Astrocyte of the cerebellum (primary cell): ENCODE measurements around the gene ARHGAP18.

Experiments
- DNase-seq: peaks from one replicate; pipeline ENCODE4 v3.0.0-alpha.2; 2011; ENCODE audit warnings: low read depth
- H3K4me3 ChIP-seq: 2 replicates; pipeline ENCODE4 v1.5.1; 2011; ENCODE audit warnings: mild to moderate bottlenecking, low read depth, low read length, moderate library complexity
- in situ Hi-C: cut with HindIII; loops from 2 replicates; pipeline ENCODE4 v1.10.0; 2017; ENCODE audit warnings: low sequenced_read_pairs
- TF ChIP-seq, protein P1 (sequence below): IDR thresholded peaks from 2 replicates; pipeline ENCODE4 v1.5.1; 2012; ENCODE audit warnings: low read length, low read depth, moderate library complexity, mild to moderate bottlenecking; ENCODE audit errors: missing control alignments

Gene ARHGAP18

DNA sequence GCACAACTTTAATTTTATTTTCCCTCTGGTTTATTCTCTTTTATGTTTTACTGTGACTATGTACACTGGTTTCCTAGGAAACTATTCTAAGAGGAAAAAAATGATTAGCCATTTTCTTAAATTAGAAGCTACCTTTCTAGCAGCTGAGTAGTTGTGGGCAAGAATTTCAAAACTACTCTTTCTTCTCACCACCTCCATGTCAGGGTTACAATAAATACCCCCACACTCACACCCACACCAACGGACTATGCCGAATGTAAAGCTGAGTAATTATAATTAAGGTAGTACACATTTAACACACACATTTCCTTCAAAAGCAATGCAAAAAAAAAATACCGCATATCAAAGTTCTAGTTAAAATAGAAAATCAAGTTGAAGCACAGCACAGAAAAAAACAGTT, 78.9 kb downstream of the ARHGAP18 start:
- H3K4me3 ChIP-seq = no peak overlapping the region
- in situ Hi-C loops = no loop called here
- TF ChIP-seq, protein P1, sequence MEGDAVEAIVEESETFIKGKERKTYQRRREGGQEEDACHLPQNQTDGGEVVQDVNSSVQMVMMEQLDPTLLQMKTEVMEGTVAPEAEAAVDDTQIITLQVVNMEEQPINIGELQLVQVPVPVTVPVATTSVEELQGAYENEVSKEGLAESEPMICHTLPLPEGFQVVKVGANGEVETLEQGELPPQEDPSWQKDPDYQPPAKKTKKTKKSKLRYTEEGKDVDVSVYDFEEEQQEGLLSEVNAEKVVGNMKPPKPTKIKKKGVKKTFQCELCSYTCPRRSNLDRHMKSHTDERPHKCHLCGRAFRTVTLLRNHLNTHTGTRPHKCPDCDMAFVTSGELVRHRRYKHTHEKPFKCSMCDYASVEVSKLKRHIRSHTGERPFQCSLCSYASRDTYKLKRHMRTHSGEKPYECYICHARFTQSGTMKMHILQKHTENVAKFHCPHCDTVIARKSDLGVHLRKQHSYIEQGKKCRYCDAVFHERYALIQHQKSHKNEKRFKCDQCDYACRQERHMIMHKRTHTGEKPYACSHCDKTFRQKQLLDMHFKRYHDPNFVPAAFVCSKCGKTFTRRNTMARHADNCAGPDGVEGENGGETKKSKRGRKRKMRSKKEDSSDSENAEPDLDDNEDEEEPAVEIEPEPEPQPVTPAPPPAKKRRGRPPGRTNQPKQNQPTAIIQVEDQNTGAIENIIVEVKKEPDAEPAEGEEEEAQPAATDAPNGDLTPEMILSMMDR = no peak
- no peak for DNase-seq

DNA sequence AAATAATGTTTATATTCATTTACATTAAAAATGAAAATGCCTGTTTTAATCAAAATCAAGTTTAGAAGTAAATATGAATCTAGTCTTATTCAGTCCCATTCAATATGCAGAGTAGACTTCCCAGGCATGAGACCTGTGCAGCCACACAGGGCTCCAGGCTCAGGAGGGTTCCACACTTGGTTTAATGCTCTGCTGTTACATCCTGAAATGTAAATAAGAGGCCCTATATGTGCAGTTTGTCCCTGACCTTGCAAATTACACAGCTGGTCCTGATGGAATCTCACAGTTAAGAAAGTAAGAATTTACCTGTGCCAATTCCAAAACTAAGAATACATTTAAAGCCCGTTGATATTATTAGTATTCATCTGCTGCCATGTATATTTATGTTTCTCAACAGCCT, 79.4 kb downstream of the ARHGAP18 start:
- H3K4me3 ChIP-seq = no peak overlapping the region
- TF ChIP-seq, protein P1 = no peak
- DNase-seq = no peak
- in situ Hi-C loops = no loop called here

GRCh38 chr6:129628101-129628815, 81.7 kb downstream of the ARHGAP18 start:
- no peak for DNase-seq
- H3K4me3 ChIP-seq = no peak overlapping the region
- in situ Hi-C loops = no loop called here
- TF ChIP-seq, protein P1 = no peak

DNA sequence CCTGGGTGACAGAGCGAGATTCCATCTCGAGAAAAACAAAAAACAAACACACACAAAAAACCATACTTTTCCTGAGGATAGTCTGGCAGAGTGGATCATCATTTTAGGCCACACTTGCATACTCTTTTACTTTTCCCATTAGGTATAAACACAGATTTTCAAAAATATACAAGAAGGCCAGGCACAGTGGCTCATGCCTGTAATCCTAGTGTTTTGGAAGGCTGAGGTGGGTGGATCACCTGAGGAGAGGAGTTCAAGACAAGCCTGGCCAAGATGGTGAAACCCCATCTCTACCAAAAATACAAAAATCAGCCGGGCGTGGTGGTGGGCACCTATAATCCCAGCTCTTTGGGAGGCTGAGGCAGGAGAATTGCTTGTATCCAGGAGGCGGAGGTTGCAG, 85.5 kb downstream of the ARHGAP18 start:
- H3K4me3 ChIP-seq = no peak overlapping the region
- TF ChIP-seq, protein P1 = no peak
- no peak for DNase-seq
- in situ Hi-C loops = no loop called here

DNA sequence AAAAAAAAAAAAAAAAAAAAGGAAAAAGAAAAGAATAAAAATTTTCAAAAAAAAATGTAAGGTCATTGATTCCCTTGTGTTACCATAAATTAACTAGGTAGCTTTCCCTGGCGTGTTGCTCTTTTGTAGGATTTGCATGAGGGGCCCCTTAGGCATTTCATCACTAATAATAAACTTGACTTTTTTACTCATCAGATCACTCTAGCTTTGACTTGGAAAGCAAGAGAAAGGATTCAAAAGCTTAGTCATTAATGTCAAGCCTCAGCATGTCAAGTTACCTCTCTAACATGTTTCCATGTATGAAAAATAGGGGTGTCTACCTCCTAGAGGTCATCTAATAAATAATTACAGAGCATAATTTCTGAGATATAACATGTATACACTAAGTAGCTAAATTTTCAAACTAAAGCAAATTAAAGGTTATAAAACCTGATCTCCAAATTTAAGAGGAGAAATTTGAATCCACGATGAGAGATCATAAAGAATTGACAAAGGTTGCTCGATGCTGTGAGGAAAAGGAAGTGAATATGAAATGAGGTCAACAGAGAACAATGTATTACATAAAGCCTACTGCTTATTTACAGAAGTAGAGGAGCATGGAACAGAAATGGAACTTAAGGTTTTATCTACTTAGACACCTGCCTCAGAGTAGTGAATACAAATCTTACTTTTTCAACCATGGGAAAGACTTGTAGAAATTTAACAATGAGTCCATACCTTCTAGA, 86.8 kb downstream of the ARHGAP18 start:
- TF ChIP-seq, protein P1 = no peak
- no peak for DNase-seq
- H3K4me3 ChIP-seq = no peak overlapping the region
- in situ Hi-C loops = no loop called here

DNA sequence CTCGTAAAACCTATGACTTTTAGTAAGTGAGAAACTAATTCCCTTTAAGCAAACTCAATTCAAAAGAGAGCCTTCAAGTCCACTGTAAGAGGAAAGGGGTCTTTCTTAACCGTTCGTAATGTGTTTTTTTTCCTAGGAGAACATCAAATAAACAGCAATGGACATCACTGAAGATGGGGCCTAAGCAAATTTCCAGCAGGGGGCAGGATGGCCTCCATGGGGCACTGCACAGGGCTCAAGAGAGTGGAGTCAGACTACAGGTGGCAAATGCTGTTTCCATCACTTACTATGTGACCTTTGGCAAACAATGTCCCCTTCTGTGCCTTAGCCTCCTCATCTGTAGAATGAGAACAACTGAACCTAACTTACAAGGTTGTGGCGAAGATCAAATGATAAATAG, 88.7 kb downstream of the ARHGAP18 start:
- TF ChIP-seq, protein P1 = peak; percentile 20
- DNase-seq = no peak
- H3K4me3 ChIP-seq = no peak overlapping the region
- in situ Hi-C loops = no loop called here
